NCI-H2107 (cell line): ENCODE results near the gene UGT1A9.

Experiments used
- DNase-seq: peaks from one replicate; lab custom pipeline; 2025; lab: John Stamatoyannopoulos, UW

Gene UGT1A9

GRCh38 chr2:233817361-233817911 is 145.7 kb downstream of the UGT1A9 start:
- DNase-seq, result no peak

GRCh38 chr2:233817995-233818638 is 146.4 kb downstream of the UGT1A9 start:
- DNase-seq, result no peak

GRCh38 chr2:233818639-233819621 is 147.2 kb downstream of the UGT1A9 start:
- DNase-seq, result no peak

GRCh38 chr2:233819884-233820773 is 148.4 kb downstream of the UGT1A9 start:
- DNase-seq, result no peak

GRCh38 chr2:233820774-233821105 is 149.0 kb downstream of the UGT1A9 start:
- no peak for DNase-seq

- DNase-seq, result no peak
Observed at GRCh38 chr2:233821196-233821595, 149.5 kb downstream of the UGT1A9 start.

- no peak for DNase-seq
Observed at GRCh38 chr2:233821709-233822100, 150.0 kb downstream of the UGT1A9 start.

- DNase-seq, result no peak
Observed at GRCh38 chr2:233822101-233822771, 150.5 kb downstream of the UGT1A9 start.
